Glutamatergic neuron (in vitro differentiated cells): ENCODE data around the gene PTTG1IP. TPM values are rescaled to one million over a fixed set of nuclear protein-coding genes. Genes with fewer than 3 reads are reported as not detected.

Source experiments
- DNase-seq: peaks from one replicate; pipeline ENCODE4 v3.0.0; 2022
- H3K27ac Mint-ChIP-seq: one replicate; pipeline ENCODE4 v1.8.0; 2020; ENCODE audit warnings: mild to moderate bottlenecking, mixed read lengths, inconsistent platforms; ENCODE audit not compliant: unreplicated experiment
- H3K27me3 Mint-ChIP-seq: one replicate; pipeline ENCODE4 v1.8.0; 2020; ENCODE audit warnings: mild to moderate bottlenecking, moderate library complexity, mixed read lengths, inconsistent platforms; ENCODE audit not compliant: unreplicated experiment
- H3K36me3 Mint-ChIP-seq: one replicate; pipeline ENCODE4 v1.8.0; 2020; ENCODE audit warnings: mild to moderate bottlenecking, mixed read lengths, inconsistent platforms; ENCODE audit not compliant: unreplicated experiment
- H3K4me1 Mint-ChIP-seq: one replicate; pipeline ENCODE4 v1.8.0; 2020; ENCODE audit warnings: mild to moderate bottlenecking, low read depth, mixed read lengths, inconsistent platforms; ENCODE audit not compliant: unreplicated experiment
- H3K4me3 Mint-ChIP-seq: one replicate; pipeline ENCODE4 v1.8.0; 2020; ENCODE audit warnings: mild to moderate bottlenecking, mixed read lengths, inconsistent platforms; ENCODE audit not compliant: unreplicated experiment
- H3K9me3 Mint-ChIP-seq: one replicate; pipeline ENCODE4 v1.8.0; 2020; ENCODE audit warnings: mild to moderate bottlenecking, moderate library complexity, mixed read lengths, inconsistent platforms; ENCODE audit not compliant: unreplicated experiment
- total RNA-seq: library from RNA; stranded (reverse); fragmentation: NEBNext Ultra II Directional; extraction: Animal tissue kit (Norgen Biotek cat#: 25700); gene quantifications from one replicate; pipeline ENCODE4 v1.2.1, GENCODE V29; 2021; ENCODE audit not compliant: unreplicated experiment
- TF ChIP-seq, protein P1 (sequence below): fragments of 200-600 bp; sonication (generic); IDR thresholded peaks from one replicate; pipeline ENCODE4 v1.5.0; 2021; ENCODE audit not compliant: partially characterized antibody, unreplicated experiment

The PTTG1IP gene
- total RNA-seq, 1 donor from 2014 or later: 249 TPM

DNA sequence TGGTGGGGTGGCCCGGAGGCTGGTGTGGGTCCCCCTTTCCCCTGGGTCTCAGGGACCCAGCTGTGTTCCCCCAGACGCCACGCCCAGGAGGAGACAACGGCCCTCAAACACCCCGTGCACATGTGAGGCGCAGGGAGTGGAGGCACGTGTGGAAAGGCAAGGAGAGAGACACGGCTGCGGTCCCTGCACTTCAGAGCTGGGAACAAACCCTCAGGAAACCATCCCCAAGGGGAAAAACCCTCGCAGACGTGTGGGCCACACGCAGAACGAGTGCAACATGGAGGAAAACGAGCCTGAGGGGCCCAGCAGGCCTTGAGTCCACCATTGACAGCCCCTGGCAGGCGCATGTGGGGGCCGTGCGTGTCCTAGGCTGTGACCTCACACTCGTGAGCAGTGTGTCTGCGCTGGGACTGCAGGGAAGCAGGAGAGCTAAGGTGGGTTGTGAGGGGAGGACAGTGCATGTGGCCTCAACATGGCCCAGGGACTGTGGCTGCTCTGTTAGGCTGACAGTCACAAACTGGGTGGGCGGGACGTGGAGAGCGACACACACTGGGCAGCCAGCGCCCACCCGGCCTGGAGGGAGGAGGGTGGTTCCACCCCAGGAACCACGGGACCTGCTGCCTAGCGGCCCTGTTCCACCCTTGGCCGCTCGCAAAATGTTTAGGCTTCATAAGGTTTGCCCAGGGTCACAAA, 27.2 kb upstream of the PTTG1IP start:
- TF ChIP-seq, protein P1, sequence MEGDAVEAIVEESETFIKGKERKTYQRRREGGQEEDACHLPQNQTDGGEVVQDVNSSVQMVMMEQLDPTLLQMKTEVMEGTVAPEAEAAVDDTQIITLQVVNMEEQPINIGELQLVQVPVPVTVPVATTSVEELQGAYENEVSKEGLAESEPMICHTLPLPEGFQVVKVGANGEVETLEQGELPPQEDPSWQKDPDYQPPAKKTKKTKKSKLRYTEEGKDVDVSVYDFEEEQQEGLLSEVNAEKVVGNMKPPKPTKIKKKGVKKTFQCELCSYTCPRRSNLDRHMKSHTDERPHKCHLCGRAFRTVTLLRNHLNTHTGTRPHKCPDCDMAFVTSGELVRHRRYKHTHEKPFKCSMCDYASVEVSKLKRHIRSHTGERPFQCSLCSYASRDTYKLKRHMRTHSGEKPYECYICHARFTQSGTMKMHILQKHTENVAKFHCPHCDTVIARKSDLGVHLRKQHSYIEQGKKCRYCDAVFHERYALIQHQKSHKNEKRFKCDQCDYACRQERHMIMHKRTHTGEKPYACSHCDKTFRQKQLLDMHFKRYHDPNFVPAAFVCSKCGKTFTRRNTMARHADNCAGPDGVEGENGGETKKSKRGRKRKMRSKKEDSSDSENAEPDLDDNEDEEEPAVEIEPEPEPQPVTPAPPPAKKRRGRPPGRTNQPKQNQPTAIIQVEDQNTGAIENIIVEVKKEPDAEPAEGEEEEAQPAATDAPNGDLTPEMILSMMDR: no peak
- Mint-ChIP-seq H3K27ac (no peak overlapping the region), H3K9me3 (peaks cover 5% of the 10 kb centered on the region), H3K36me3 (no peaks in the 10 kb centered on the region), H3K4me1 (peaks cover 7% of the 10 kb centered on the region), H3K4me3 (no peak overlapping the region), H3K27me3 (peaks cover 12% of the 10 kb centered on the region)
- DNase-seq: no peak

DNA sequence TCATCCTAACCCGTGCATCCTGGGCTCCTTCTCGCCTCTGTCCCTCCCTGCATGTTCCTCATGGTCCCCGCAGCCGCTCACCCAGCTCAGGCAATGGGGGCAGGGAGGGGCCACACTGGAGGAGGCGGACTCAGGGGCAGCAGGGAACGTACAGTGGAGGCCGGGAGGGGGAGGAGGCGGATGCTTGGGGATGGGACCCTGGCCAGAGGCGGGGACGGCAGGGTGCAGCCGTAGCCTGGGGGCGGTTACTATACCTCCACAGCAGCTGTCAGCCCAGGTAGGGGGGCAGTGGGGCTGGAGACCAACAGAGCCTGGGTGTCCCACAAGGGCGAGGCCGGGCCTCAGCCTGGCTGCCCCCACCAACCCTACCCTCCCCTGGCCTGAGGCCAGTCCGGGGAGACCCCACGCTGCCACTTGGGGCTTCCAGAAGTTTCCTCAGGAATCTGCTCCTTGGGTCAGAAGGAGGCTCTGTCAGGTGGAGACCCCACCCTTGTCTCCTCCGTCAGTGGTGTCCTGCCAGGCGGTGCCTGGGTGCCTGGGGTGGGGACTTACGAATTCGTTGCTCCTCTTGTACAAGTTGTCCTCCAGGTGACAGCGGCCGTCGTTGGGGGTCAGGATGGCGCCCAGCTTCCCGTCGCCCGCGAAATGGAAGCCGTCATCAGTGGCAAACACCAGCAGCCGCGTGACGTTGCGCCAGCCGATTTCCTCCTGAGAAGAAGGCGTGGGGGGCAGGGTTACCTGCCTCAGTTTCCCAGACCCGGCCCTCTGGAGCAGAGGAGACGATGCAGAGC, 26.5 kb upstream of the PTTG1IP start:
- DNase-seq: no peak
- Mint-ChIP-seq H3K36me3 (no peaks in the 10 kb centered on the region), H3K9me3 (peaks cover 5% of the 10 kb centered on the region), H3K27me3 (peaks cover 12% of the 10 kb centered on the region), H3K27ac (no peak overlapping the region), H3K4me3 (no peak overlapping the region), H3K4me1 (peaks cover 7% of the 10 kb centered on the region)
- TF ChIP-seq, protein P1: no peak

DNA sequence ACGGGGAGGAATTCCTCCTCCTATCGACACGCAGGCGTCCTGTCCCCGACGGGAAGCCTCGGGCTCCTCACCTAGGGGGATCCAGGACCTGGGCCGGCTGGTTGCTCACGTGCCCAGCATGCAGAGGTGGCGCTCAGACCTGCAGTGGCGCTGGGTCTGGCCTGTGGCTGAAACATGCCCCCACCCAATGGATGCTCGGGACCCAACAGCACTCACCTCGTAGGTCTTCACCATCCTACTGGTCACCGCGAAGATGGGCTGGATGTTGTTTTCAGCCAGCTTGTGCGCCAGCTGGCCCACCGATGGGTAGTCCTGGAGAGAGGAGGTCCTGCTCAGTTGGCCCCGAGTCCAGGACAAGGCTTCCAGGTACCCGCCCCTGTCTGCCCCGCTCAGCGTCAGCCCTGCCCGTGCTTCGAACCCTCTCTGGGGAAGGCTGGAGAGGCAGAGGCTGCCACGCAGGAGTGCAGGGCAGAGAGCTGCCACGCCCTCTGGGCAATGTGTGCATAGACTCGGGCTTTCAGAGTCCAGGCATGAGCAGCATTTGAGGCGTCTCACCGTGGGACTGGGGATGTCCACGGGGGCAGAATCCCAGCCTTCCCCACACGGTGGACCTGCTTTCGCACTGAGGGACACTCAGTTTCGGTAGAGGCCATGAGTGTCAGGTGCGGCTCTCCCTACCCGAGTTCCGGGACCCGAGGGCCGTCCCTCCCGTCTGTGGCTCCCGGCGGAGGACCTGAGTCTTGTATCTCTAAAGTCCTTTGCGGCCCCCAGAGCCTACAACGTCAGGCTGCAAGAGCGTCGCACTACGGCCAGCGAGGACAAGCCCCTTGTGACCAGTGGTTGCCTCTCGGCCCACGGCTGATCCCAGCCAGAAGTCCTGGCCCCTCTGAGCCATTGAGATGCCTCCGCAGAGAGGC, 25.6 kb upstream of the PTTG1IP start:
- Mint-ChIP-seq H3K27me3 (peaks cover 6% of the 10 kb centered on the region), H3K4me3 (no peak overlapping the region), H3K36me3 (no peaks in the 10 kb centered on the region), H3K27ac (no peak overlapping the region), H3K4me1 (peaks cover 2% of the 10 kb centered on the region), H3K9me3 (peaks cover 5% of the 10 kb centered on the region)
- TF ChIP-seq, protein P1: no peak
- DNase-seq: no peak

DNA sequence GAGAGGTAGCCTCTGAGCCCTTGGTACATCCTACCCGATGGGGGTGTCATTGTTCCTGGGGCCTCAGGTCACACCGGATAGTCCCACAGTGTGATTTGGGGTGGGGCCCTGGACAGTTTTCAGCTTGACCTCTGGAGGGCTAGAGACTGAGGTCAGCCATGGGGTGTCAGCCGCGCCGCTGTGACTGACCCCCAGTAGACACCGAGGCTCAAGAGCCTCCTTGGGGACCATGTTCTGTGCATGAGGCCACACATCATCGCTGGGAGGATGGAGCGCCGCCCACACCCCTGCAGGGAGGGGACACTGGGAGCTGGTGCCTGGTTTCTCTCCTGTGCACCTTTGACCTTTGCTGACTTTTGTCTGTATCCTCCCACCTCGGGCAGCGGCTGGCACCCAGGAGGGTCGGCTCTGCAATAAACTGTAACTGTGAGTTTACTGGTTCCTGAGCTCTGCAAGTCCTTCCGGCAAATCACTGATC, 24.6 kb upstream of the PTTG1IP start:
- Mint-ChIP-seq H3K4me1 (peaks cover 2% of the 10 kb centered on the region), H3K4me3 (no peak overlapping the region), H3K27ac (no peak overlapping the region), H3K27me3 (peaks cover 6% of the 10 kb centered on the region), H3K36me3 (no peaks in the 10 kb centered on the region), H3K9me3 (peaks cover 5% of the 10 kb centered on the region)
- TF ChIP-seq, protein P1: no peak
- no peak for DNase-seq
